PC-9 (cell line): Measurements from ENCODE around the gene TAF3. TPM values are rescaled to one million over a fixed set of nuclear protein-coding genes. Genes with fewer than 3 reads are reported as not detected.

Source experiments
- BruUV-seq: library from RNA; stranded (reverse); fragments of 400-500 nt; replicated peaks from 2 replicates; lab custom pipeline; 2021; lab: Mats Ljungman, UMichigan
- CTCF ChIA-PET: fragments of 300-600 bp; sonication (Branson Sonifier 250); formaldehyde crosslinking; loops from one replicate; lab custom pipeline; 2022; ENCODE audit warnings: antibody characterized with exemption; lab: Charles Lee
- POLR2A ChIA-PET: fragments of 300-600 bp; sonication (Branson Sonifier 250); formaldehyde crosslinking; loops from one replicate; lab custom pipeline; 2022; ENCODE audit warnings: antibody characterized with exemption; ENCODE audit not compliant: unreplicated experiment; lab: Charles Lee
- DNase-seq, 2 experiments: peaks; one replicate each; pipeline versions ENCODE4 v3.0.0 to v3.0.0-alpha.2; 2015 to 2022; ENCODE audit warnings: mixed read lengths in 1 of 2
- H2AFZ ChIP-seq: fragments of 200-600 bp; sonication (generic); 2 replicates; pipeline ENCODE4 v1.8.1; 2017; ENCODE audit warnings: antibody characterized with exemption
- H3F3A ChIP-seq: fragments of 200-600 bp; sonication (generic); 2 replicates; pipeline ENCODE4 v1.8.1; 2017; ENCODE audit warnings: antibody characterized with exemption, mild to moderate bottlenecking, low read depth; ENCODE audit not compliant: insufficient read depth
- H3K27ac ChIP-seq: fragments of 200-600 bp; sonication (generic); 2 replicates; pipeline ENCODE4 v1.6.1; 2016; ENCODE audit warnings: mixed run types
- H3K27me3 ChIP-seq: fragments of 200-600 bp; sonication (generic); 2 replicates; pipeline ENCODE4 v1.6.1; 2016; ENCODE audit warnings: low read depth, mixed run types; ENCODE audit not compliant: insufficient read depth
- H3K36me3 ChIP-seq: fragments of 200-600 bp; sonication (generic); 2 replicates; pipeline ENCODE4 v1.6.1; 2016; ENCODE audit warnings: low read depth, mixed run types
- H3K4me1 ChIP-seq: fragments of 200-600 bp; sonication (generic); replicated peaks from 2 replicates; pipeline ENCODE4 v1.6.1; 2016; ENCODE audit warnings: mixed run types; ENCODE audit not compliant: insufficient read depth
- H3K4me2 ChIP-seq: fragments of 200-600 bp; sonication (generic); 2 replicates; pipeline ENCODE4 v1.6.1; 2017; ENCODE audit warnings: mixed run types
- H3K4me3 ChIP-seq: fragments of 200-600 bp; sonication (generic); 2 replicates; pipeline ENCODE4 v1.6.1; 2016; ENCODE audit warnings: mixed run types
- H3K79me2 ChIP-seq: fragments of 200-600 bp; sonication (generic); 2 replicates; pipeline ENCODE4 v1.6.1; 2017; ENCODE audit warnings: low read depth, mixed run types
- H3K9me2 ChIP-seq: fragments of 200-600 bp; sonication (generic); 2 replicates; pipeline ENCODE4 v1.8.1; 2017; ENCODE audit warnings: mild to moderate bottlenecking; ENCODE audit not compliant: insufficient read depth
- H3K9me3 ChIP-seq: fragments of 200-600 bp; sonication (generic); 2 replicates; pipeline ENCODE4 v1.8.1; 2016; ENCODE audit warnings: low read depth; ENCODE audit not compliant: insufficient read depth
- H4K20me1 ChIP-seq: fragments of 200-600 bp; sonication (generic); 2 replicates; pipeline ENCODE4 v1.8.1; 2017; ENCODE audit not compliant: insufficient read depth
- EZH2 ChIP-seq: fragments of 200-600 bp; sonication (generic); IDR thresholded peaks from 2 replicates; pipeline ENCODE4 v1.8.0; 2017; ENCODE audit warnings: antibody characterized with exemption, low read depth
- intact Hi-C: fragments of 100-400 bp; cut with micrococcal nuclease; formaldehyde crosslinking; loops from one replicate; pipeline ENCODE4 v1.10.0; 2022; ENCODE audit not compliant: unreplicated experiment
- total RNA-seq: library from RNA; stranded (reverse); gene quantifications from 2 replicates; pipeline ENCODE4 v1.2.3, GENCODE V29; 2021
- TF ChIP-seq, protein P1 (sequence below): fragments of 200-600 bp; sonication (generic); conservative IDR thresholded peaks from 2 replicates; pipeline ENCODE4 v1.6.1; 2017; ENCODE audit warnings: mixed run types, antibody characterized with exemption, mild to moderate bottlenecking, moderate library complexity

The TAF3 gene
- total RNA-seq, 1 experiment from 2014 or later: 7.7 TPM

GRCh38 chr10:8054494-8055407 lies 236.4 kb downstream of the TAF3 start, which contains the start of gene GATA3:
Gene GATA3, plus strand, starts transcription at chr10:8054688. Its CDS starts 968 bp downstream, at chr10:8055656.
- Histone ChIP-seq H3K79me2 (peaks cover 44% of the 10 kb centered on the region), H3F3A (no peaks in the 10 kb centered on the region), H2AFZ (no peak within 1 kb of the TSS), H3K36me3 (peaks cover 5% of the 10 kb centered on the region; the same call in 1 of the 2 replicates), H3K9me2 (no peaks in the 10 kb centered on the region), H3K9me3 (no peaks in the 10 kb centered on the region), H3K4me3 (peak within 1 kb of the TSS; percentile 59), H4K20me1 (no peaks in the 10 kb centered on the region), H3K27ac (peak within 1 kb of the TSS; percentile 87), H3K27me3 (no peaks in the 10 kb centered on the region), H3K4me1 (no peaks in the 10 kb centered on the region), H3K4me2 (peak within 1 kb of the TSS; percentile 77)
- no peak for TF ChIP-seq EZH2
- TF ChIP-seq, protein P1, sequence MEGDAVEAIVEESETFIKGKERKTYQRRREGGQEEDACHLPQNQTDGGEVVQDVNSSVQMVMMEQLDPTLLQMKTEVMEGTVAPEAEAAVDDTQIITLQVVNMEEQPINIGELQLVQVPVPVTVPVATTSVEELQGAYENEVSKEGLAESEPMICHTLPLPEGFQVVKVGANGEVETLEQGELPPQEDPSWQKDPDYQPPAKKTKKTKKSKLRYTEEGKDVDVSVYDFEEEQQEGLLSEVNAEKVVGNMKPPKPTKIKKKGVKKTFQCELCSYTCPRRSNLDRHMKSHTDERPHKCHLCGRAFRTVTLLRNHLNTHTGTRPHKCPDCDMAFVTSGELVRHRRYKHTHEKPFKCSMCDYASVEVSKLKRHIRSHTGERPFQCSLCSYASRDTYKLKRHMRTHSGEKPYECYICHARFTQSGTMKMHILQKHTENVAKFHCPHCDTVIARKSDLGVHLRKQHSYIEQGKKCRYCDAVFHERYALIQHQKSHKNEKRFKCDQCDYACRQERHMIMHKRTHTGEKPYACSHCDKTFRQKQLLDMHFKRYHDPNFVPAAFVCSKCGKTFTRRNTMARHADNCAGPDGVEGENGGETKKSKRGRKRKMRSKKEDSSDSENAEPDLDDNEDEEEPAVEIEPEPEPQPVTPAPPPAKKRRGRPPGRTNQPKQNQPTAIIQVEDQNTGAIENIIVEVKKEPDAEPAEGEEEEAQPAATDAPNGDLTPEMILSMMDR: no peak
- TSS peak; percentile 46 for BruUV-seq
- POLR2A ChIA-PET: interaction anchor here (0.6 to 0.7 kb wide), 2 partner anchors 171 to 319 kb away, joined by 3 to 11 read pairs; no protein-coding TSS in a partner anchor
- CTCF ChIA-PET: no interaction called here
- intact Hi-C loops: loop anchor here (1.0 to 10.0 kb wide), 6 partner anchors 312 to 1153 kb away; no protein-coding TSS in a partner anchor
- peak; percentile 70 to 86 for DNase-seq

- ChIA-PET POLR2A (no interaction called here), CTCF (no interaction called here)
- Histone ChIP-seq H3K27me3 (no peaks in the 10 kb centered on the region), H3K9me2 (no peaks in the 10 kb centered on the region), H4K20me1 (no peaks in the 10 kb centered on the region), H3K36me3 (peaks cover 5% of the 10 kb centered on the region; the same call in 1 of the 2 replicates), H3F3A (no peaks in the 10 kb centered on the region), H3K4me3 (peak overlapping the region; percentile 58), H3K4me2 (peak overlapping the region; percentile 77), H3K9me3 (no peaks in the 10 kb centered on the region), H3K27ac (peak overlapping the region; percentile 87), H3K79me2 (peaks cover 53% of the 10 kb centered on the region), H3K4me1 (no peaks in the 10 kb centered on the region), H2AFZ (no peak overlapping the region)
- TF ChIP-seq, protein P1: no peak
- no peak for TF ChIP-seq EZH2
- no peak for DNase-seq
- intact Hi-C loops: loop anchor here (10.0 kb wide), 1 partner anchor 489 kb away; no protein-coding TSS in a partner anchor
- BruUV-seq: no TSS peak
These were observed 237.4 kb downstream of the TAF3 start for GRCh38 chr10:8055420-8056349.

DNA sequence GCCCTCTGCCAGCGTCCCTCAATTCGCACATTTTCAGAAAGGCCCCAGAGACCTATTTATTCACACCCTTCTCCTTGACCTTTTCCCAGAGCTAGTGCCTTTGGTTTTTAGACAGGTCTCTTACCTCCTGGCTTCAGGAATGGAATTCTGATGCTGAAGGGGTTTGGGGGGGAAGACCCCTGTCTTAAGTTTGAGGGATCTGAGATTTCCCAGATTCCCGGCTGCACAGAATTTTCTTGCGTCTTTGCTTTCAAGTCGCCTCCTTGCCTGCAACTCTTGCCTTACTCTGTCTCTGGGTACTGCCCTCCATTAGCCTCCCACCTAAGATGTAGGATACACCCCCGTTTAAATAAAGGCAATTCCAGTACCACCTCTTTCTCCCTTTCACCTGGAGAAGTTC lies 238.1 kb downstream of the TAF3 start:
- peak overlapping the region; percentile 58; the same call in 1 of the 2 replicates for H3K4me3 ChIP-seq
- CTCF ChIA-PET: no interaction called here
- peaks cover 5% of the 10 kb centered on the region; the same call in 1 of the 2 replicates for H3K36me3 ChIP-seq
- H3F3A ChIP-seq: no peaks in the 10 kb centered on the region
- no peaks in the 10 kb centered on the region for H4K20me1 ChIP-seq
- H3K79me2 ChIP-seq: peaks cover 60% of the 10 kb centered on the region
- no peaks in the 10 kb centered on the region for H3K9me3 ChIP-seq
- BruUV-seq: no TSS peak
- no peak for DNase-seq
- no peak overlapping the region for H2AFZ ChIP-seq
- no peaks in the 10 kb centered on the region for H3K4me1 ChIP-seq
- peak overlapping the region; percentile 87 for H3K27ac ChIP-seq
- POLR2A ChIA-PET: no interaction called here
- TF ChIP-seq EZH2: no peak
- TF ChIP-seq, protein P1: no peak
- no peaks in the 10 kb centered on the region for H3K27me3 ChIP-seq
- no peaks in the 10 kb centered on the region for H3K9me2 ChIP-seq
- intact Hi-C loops: loop anchor here (10.0 kb wide), 1 partner anchor 488 kb away; no protein-coding TSS in a partner anchor
- peak overlapping the region; percentile 77 for H3K4me2 ChIP-seq
